HG03103 (cell line): ENCODE measurements around the gene APRT.

ENCODE experiments used
- ATAC-seq: cut with Tn5 transposase; IDR thresholded peaks from one replicate; pipeline ENCODE4 v1.9.1; 2021; ENCODE audit warnings: low read depth; ENCODE audit not compliant: unreplicated experiment

APRT gene

GRCh38 chr16:88811769-88812512, at the start of gene APRT:
Gene APRT (minus strand): TSS chr16:88811928. CDS start chr16:88811899, 29 bp downstream.
- ATAC-seq, result peak; percentile 57

GRCh38 chr16:88861359-88861758, 49.6 kb upstream of the APRT start:
- no peak for ATAC-seq

GRCh38 chr16:88859381-88860091, 47.8 kb upstream of the APRT start:
- ATAC-seq, result no peak

GRCh38 chr16:88857728-88858339, 46.1 kb upstream of the APRT start:
- no peak for ATAC-seq

- ATAC-seq, result peak; percentile 68
Measured at GRCh38 chr16:88856828-88857727, 45.4 kb upstream of the APRT start, which contains the start of the genes GALNS and TRAPPC2L. Gene GALNS (minus strand): TSS chr16:88856947. CDS start chr16:88856877, 70 bp downstream. Gene TRAPPC2L (plus strand): TSS chr16:88857127. CDS start chr16:88857151, 24 bp downstream.

- no peak for ATAC-seq
Measured at GRCh38 chr16:88856122-88856827, 44.5 kb upstream of the APRT start.

- ATAC-seq, result no peak
Measured at GRCh38 chr16:88855736-88856121, 44.0 kb upstream of the APRT start.

GRCh38 chr16:88855176-88855575, 43.4 kb upstream of the APRT start:
- ATAC-seq, result no peak

GRCh38 chr16:88854306-88855111, 42.8 kb upstream of the APRT start:
- ATAC-seq, result no peak

- ATAC-seq, result no peak
Measured at GRCh38 chr16:88853325-88853941, 41.7 kb upstream of the APRT start.

- no peak for ATAC-seq
Measured at GRCh38 chr16:88851616-88852015, 39.9 kb upstream of the APRT start.

GRCh38 chr16:88850531-88851199, 38.9 kb upstream of the APRT start:
- ATAC-seq, result no peak

- no peak for ATAC-seq
Measured at GRCh38 chr16:88848557-88848956, 36.8 kb upstream of the APRT start.

- ATAC-seq, result no peak
Measured at GRCh38 chr16:88847654-88848053, 35.9 kb upstream of the APRT start.

- no peak for ATAC-seq
Measured at GRCh38 chr16:88846088-88846487, 34.4 kb upstream of the APRT start.

GRCh38 chr16:88844419-88845036, 32.8 kb upstream of the APRT start:
- ATAC-seq, result no peak

GRCh38 chr16:88843256-88843655, 31.5 kb upstream of the APRT start:
- no peak for ATAC-seq

GRCh38 chr16:88842806-88843205, 31.1 kb upstream of the APRT start:
- ATAC-seq, result no peak
